ENCODE measurements around the gene ZBTB16.

ZBTB16 gene

DNA sequence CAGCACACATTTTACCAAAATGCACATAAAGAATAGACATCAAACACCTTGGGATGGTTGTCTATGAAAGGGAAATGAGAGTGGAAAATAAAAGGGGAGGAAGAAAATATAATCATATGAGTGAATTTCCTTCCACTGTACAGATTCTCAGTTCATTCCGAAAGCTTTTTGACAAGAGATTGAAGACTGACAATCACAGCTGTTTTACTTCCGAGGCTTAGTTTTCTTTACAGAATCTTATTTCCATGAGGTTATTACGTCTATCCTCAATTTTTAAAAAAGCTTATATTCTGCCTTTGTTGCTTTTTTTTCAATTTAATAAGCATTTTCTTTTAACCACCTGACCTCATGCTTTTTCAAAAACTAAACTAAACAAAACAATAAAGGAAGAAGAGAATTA lies 223.9 kb downstream of the ZBTB16 start:
- no peak for DNase-seq (ENCODE audit: low read depth)

DNA sequence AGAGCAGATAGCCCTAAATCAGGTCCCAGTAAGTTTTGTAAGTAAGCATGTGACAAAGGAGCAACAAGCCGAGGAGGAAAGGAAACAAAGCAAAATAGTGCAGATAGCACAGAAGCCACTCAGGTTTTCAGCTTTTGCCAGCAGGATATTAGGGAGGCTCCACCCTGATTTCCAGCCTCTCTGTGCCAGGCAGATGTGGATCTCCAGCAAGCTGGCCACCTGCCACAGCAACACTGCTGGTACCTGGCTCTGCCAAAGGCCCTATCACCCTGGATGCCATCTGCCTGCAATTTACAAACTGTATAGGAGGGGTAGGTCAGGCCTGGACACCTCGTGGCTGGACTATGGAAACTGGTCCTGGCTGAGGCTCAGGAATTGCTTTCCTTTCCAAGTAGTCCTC lies 224.5 kb downstream of the ZBTB16 start:
- DNase-seq (ENCODE audit: low read depth) = no peak

DNA sequence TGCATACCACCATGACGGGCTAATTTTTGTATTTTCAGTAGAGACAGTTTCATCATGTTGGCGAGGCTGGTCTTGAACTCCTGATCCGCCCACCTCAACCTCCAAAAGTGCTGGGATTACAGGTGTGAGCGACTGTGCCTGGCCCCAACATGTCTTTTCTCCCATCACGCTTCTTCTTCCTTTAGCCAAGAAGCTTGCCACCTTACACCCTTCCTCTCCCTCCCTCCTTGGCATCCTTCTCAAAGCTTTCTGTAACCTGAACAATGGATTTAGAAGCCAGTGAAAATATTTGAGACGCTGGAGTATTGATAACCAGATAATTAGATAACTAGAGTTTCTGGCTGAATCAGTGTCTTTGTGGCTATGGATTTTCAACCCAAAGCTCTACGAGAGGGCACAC lies 225.4 kb downstream of the ZBTB16 start:
- no peak for DNase-seq (ENCODE audit: low read depth)

DNA sequence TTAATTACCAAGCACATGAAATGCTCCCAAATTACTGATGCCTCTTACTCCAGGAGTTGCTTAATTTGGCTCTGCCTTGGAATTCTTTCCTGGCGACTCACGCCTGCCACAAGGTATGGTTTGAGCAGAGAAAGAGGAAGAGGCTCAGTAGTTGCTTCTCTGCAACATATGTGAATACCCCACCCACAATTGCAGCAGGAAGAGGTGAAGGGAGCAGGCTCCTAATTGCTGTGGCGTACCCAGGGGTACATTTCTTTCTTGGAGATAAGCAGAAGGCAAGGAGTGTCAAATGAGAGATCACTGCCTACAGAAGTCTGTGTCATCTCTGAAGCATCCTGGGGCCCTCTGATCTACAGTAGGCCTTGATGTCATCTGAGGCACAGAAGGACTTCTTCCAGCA lies 226.1 kb downstream of the ZBTB16 start:
- no peak for DNase-seq (ENCODE audit: low read depth)

DNA sequence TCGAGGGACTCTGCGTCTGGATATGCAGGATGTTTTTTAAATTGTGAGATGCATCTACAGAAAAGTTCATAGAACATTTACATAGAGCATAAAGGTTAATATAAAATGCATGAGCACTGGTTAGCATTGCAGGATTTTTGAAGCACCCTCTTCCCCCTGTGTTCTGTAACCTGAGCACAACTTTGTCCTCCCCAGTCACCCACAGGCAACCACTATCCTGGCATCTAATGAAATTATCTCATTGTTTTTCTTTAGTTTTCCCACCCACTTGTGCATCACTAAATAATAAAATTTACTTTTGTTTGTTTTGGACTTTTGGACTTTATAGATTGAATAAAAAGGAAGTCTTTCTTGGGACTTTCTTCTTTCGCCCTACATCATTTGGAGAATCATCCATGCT lies 226.7 kb downstream of the ZBTB16 start:
- DNase-seq (ENCODE audit: low read depth) = no peak

DNA sequence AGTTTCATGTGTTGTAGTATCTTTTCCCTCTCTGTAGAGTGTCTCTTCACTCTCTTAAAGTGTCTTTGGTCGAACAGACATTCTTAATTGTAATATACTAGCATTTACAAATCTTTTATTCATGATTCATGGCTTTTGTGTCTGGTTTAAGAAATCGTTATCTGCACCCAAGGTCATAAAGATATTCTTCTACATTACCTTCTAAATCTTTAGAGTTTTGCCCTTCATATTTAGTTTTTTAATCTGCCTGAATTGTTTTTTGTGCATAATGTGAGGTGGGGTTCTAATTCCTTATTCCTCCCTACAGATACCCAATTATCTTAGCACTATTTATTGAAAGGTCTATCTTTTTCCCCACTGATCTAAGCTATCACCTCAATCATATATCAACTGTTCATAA lies 227.6 kb downstream of the ZBTB16 start:
- DNase-seq (ENCODE audit: low read depth) = no peak

DNA sequence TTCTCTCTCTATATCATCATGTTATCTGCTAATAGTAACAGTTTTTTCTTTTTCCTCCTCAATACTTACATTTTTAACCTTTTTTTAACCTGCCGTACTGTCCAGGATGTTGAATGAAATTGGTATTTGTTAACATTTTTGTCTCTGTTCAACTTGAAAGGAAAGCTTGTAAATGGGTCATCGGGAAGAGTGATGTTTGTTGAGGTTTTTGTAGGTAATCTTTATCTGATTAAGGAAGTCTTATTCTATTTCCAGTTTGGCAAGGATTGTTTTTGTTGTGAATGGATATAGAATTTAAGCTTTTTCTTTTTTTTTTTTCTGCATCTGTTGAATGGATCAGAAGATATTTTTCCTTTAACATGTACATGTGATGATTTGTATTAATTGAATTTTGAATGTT lies 228.6 kb downstream of the ZBTB16 start:
- no peak for DNase-seq (ENCODE audit: low read depth)

DNA sequence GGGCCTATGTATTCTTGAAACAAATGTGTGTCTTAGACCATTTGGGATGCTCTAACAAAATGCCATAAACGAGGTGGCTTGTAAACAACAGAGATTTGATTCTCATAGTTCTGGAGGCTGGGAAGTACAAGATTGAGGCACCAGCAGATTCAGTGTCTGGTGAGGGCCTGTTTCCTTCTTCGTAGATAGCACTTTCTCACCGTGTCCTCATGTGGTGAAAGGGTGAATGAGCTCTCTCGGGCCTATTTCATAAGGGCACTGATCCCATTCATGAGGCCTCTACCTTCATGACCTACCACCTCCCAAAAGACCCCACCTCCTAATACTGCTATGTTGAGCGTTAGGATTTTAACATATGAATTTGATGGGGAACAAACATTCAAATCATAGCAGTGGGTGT lies 230.3 kb downstream of the ZBTB16 start:
- no peak for DNase-seq (ENCODE audit: low read depth)

DNA sequence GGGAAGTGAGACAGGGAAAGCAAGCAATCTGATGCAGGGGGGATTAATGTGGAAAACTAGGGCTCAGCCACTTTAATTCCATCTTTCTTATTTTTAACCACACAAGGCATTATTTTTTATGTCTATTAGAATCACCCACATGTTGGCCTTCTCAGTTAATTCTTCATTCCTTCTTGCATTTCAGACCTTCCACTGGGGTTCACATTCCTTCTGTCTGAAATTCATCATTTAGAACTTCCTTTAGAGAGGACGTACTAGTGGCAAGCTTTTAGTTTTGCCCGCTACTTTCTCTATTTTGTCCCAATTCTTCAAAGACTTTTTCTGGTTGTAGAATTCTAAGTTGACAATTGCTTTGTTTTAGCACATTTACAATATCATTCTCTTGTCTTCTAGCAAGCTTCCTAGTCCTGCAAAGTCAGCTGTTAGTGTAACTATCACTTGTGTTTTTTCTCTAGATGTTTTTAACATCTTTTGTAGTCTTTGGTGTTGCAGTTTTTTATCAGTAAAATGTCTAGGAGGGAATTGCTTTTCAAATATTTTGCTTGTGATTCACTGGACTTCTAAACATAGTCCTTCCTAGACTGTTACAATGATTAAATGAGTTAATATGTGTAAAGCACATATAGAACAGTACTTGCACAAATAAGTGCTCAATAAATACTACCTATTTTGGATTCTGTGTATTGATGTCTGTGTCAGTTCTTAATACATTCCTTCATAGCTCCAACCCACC lies 231.2 kb downstream of the ZBTB16 start:
- no peak for DNase-seq (ENCODE audit: low read depth)

DNA sequence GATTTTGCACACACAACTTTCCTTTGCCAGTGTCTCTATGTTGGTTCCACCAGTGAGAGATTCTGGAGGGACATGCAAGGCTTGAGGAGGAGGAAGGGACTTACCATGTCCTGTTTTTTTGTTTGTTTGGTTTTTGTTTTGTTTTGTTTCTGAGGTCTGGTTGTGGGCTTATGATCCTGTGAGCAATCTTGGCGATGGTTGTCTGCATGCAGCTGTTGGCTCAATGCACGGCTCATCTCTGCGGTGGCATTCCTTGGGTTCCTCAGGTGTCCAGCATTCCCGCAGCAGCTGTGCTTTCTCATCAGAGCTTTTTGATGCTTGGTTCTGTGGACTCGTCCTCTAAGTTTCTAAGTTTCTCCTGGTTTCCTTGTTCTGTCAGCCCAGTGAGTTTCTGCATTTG lies 231.9 kb downstream of the ZBTB16 start:
- DNase-seq (ENCODE audit: low read depth) = no peak

DNA sequence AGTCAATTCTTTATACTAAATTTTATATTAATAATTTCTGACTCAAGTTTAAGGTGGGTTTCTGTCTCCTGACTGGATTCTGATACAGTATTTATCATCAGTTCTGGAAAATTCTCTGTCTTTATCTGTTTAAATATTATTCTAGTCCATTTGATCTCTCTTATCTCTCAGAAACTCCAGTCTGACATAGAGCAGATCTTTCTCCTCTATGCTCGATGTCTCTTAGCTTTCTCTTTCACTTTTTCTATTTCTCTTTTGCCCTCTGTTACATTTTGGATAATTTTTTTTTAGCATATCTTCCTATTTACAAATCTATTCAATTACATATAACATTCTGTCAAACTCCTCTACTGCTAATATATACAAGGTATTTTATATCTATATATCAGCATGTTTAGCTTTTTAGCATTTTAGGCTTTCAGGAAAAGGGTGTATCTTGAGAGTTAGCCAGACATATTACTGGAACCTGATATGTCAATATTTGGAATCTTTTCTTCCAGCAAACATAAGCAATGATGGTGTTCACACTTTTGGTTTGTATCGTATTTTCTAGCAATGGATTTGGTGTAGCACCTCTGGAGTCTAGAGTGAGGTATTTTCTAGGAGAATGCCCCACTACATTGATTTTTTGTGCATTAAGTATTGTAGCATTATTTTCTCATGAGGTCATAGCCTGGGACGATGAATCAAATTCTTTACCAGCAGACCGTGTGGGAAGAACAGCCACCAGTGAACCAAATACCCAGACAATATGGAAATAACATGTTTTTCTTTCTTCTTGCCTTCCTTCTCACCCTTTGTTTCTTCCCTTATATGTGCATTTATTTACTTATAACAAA lies 232.6 kb downstream of the ZBTB16 start:
- no peak for DNase-seq (ENCODE audit: low read depth)

DNA sequence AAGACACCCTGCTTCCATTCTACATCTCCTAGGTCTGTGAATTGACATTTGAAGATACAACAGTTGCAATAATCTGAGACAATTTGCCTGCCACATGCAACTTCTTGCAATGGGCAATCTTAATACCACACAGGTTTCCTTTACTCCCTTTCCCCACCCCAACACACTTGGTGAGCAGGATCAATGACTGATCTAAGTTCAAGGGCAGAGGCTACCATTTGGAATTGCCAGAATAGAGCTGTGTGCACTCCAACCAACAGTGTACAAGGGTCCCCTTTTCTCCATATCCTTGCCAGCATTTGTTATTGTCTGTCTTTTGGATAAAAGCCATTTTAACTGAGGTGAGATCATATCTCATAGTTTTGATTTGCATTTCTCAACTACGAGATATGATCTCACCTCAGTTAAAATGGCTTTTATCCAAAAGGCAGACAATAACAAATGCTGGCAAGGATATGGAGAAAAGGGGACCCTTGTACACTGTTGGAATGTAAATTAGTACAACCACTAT lies 233.7 kb downstream of the ZBTB16 start:
- DNase-seq (ENCODE audit: low read depth) = no peak

DNA sequence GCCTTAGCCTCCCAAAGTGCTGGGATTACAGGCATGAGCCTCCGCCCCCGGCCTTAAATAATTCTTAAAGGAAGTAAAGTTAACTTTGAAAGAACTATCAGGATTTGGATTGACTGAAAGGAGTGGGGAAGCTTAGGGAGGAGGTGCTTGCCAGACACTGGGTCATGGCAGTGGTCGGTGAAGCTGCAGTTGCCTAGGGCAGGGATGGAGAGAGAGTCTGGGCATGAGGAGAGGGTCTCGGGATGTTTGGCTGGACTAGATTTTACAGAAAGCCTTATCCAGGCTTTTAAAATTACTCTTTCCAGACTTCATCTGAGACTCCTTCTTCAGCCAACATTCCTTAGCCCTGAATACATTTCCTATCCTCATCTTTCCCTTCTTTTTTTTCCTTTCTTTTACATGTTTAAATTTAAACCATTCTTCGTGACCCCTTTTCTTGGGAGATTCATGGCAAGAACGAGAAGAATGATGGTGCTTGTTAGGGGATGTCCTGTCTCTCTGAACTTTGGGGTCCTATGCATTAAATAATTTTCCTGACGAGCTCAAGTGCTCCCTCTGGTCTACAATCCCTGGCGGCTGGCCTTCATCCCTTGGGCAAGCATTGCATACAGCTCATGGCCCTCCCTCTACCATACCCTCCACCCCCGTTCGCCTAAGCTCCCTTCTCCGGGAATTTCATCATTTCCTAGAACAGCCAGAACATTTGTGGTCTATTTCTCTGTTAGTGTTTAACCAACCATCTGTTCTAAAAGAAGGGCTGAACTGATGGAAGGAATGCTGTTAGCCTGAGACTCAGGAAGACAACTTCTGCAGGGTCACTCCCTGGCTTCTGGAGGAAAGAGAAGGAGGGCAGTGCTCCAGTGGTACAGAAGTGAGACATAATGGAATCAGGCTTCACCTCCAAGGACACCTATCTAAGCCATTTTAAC lies 236.4 kb downstream of the ZBTB16 start, which contains the start of gene NNMT:
Gene NNMT (plus strand): TSS at position 724 of the 929 bp plus-strand sequence. CDS start 158 bp downstream, at position 882.
- DNase-seq (ENCODE audit: low read depth) = no peak

DNA sequence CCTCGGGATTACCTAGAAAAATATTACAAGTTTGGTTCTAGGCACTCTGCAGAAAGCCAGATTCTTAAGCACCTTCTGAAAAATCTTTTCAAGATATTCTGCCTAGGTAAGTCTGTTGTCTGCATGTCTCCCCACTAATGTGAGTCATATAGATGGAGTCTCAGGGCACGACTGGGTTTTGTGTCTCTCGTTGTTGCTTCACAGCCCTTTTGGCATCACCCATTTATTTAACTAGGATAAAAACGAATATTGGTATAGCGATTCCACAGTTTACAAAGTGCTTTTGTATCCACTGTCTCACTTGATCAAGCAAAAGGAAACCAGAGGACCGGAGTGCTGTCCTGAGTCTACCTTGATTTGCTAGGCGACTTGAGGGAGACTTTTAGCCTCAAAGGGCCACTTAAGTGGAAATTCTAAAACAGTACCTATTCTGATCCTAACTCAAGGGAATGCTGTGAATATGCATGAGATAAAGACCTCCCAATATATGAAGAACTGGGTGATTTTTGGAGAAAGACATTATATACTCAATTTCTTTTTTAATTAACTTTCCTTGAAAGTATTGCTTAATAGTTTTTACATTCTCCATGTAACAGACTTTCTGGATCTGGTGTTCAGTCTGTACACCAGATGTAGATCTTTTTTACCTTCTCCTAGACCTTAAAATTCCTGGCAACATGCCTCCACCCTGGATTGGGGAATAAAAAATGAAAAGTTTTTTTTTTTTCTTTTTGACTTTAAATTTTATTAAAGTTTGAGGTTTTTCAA lies 237.3 kb downstream of the ZBTB16 start:
- no peak for DNase-seq (ENCODE audit: low read depth)

DNA sequence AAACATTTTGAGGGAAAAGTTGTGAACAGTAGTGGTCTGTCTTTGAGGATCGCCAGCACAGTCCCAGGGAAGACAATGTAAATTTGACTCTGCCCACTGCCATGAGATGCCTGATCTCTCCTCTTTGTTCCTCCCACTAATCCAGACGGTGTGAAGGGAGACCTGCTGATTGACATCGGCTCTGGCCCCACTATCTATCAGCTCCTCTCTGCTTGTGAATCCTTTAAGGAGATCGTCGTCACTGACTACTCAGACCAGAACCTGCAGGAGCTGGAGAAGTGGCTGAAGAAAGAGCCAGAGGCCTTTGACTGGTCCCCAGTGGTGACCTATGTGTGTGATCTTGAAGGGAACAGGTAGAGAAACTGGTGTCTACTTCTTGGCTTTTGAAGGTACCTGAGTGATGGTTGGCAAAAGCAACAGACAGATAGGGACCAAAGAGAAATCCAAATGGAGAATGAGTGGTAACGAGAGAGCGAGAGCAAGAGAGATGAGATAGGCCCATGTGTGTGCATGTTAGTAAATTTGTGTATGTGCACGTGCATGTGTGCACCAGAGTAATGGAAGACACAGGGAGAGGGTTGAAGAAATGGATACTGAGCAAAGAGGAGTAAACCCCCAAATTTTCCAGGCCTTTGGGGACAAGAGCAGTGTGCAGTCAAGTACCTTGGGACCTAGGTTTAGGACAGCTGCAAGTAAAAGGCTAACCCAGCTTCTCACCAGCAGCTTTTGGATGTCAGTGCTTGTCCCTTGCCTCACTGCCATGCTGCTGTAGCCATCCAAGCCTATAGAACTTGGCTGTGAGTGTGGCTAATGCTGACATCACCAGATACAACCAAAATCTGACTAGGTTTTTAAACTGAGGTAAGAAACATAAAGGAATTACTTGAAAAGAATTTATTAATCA lies 238.5 kb downstream of the ZBTB16 start:
- no peak for DNase-seq (ENCODE audit: low read depth)

DNA sequence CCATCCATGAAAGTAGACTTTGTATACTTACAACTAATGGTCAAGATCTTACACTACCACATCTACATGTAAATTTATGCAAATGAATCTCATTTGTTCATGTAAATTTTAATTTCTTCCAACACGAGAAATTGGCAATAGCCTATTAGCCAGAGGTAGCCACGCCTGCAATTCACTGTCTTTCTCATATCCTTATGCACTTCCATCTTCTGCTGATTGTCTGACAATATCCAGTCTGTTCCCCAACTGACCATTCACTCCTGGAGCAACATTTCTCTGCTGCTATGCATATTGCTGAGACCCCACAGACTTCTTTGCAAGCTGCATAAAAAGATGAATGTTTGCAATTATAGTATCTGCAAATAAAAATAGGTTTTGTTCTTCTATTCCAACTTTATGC lies 239.2 kb downstream of the ZBTB16 start:
- DNase-seq (ENCODE audit: low read depth) = no peak

All from stimulated activated CD4-positive, alpha-beta T cell treated with anti-CD3 and anti-CD28 coated beads, Interleukin-2, amount 100 ng/mL, for 4 hours (primary cell).